GM06990 (cell line): ENCODE measurements around the gene ZNF580.

Source experiments
- DNase-seq: peaks from one replicate; pipeline ENCODE4 v3.0.0-alpha.2; 2011; ENCODE audit not compliant: insufficient read length; ENCODE audit errors: extremely low read depth
- H3K27me3 ChIP-seq: replicated peaks from 2 replicates; pipeline ENCODE4 v1.6.0; 2011; ENCODE audit warnings: low read length; ENCODE audit not compliant: control insufficient read depth, insufficient read depth
- H3K36me3 ChIP-seq: 2 replicates; pipeline ENCODE4 v1.5.1; 2011; ENCODE audit warnings: low read length; ENCODE audit not compliant: control insufficient read depth, insufficient read depth
- H3K4me3 ChIP-seq: replicated peaks from 2 replicates; pipeline ENCODE4 v1.5.1; 2011; ENCODE audit warnings: low read depth, mild to moderate bottlenecking, control low read depth, low read length
- CTCF ChIP-seq: IDR thresholded peaks from 2 replicates; pipeline ENCODE4 v1.5.1; 2011; ENCODE audit warnings: low read length, control low read depth, mild to moderate bottlenecking, inconsistent platforms; ENCODE audit not compliant: insufficient read depth, poor library complexity, severe bottlenecking

ZNF580 gene, protein sequence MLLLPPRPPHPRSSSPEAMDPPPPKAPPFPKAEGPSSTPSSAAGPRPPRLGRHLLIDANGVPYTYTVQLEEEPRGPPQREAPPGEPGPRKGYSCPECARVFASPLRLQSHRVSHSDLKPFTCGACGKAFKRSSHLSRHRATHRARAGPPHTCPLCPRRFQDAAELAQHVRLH

DNA sequence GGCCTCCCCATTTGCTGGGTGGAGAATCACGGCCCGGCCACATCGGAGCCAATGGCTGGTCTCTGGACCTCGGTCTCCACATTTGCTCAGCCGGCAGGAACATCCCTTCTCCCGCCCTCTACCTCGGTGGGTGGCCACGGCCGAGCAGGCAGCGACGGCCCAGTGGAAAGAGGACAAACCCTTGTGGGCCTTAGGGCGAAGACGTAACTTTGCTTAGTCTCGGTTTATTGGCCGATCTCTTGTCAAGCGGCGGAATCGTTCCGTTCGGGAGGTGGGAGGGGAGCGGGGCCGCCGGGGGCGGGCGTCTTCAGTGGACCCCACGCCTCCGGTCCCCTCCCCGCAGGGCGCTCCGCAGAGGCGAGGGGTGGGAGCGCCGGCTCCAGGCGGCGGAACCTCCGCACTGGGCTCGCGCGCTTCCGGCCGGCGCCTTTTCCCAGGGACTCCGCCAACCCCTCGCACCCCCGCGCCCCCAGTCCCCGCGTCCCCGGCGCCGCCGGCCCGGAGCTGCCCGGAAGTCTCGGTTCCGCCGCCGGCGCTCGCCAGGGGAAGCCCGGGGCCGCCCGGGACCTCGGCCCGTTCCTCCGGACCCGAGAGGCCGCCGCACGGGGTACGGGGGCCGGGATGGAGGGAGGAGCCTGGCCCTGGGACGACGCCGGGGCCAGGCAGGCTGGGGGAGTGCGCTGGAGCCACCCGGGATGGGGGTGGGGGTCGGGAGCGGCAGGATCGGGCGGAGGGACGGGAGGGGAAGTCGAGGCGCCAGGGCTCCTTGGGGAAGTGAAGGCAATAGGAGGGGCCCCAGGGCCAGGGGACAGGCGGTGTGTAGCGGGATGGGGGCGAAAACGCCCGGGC is at the start of gene ZNF580:
TSS of gene ZNF580 (plus strand) at position 426 of the 849 bp plus-strand sequence. CDS start 1,507 bp downstream, outside the sequence.
- Histone ChIP-seq H3K27me3 (no peaks in the 10 kb centered on the region), H3K4me3 (peak within 1 kb of the TSS; percentile 90), H3K36me3 (peaks cover 11% of the 10 kb centered on the region)
- no peak for TF ChIP-seq CTCF
- DNase-seq: peak; percentile 86

DNA sequence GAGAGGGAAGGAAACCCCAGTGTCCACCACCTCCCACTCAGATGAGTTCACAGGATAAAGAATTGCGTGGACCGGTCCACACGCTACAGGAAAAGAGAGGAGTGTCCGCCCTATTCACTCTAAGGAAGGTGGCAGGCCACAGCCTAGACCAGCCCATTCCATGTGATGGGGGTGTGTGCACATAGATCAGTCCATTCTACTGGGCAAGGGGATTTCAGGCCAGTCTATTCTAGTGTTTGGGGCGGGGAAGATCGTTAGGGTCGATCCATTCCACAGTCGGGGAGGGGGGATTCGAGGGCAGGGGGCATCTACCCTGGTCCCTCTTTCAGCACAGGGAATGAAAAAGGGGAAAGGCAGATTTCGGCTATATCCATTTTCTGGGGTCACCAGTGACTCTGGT is 49.2 kb upstream of the ZNF580 start:
- no peak for DNase-seq
- peaks cover 11% of the 10 kb centered on the region for H3K36me3 ChIP-seq
- no peak for TF ChIP-seq CTCF
- H3K27me3 ChIP-seq: no peaks in the 10 kb centered on the region
- H3K4me3 ChIP-seq: no peak overlapping the region

DNA sequence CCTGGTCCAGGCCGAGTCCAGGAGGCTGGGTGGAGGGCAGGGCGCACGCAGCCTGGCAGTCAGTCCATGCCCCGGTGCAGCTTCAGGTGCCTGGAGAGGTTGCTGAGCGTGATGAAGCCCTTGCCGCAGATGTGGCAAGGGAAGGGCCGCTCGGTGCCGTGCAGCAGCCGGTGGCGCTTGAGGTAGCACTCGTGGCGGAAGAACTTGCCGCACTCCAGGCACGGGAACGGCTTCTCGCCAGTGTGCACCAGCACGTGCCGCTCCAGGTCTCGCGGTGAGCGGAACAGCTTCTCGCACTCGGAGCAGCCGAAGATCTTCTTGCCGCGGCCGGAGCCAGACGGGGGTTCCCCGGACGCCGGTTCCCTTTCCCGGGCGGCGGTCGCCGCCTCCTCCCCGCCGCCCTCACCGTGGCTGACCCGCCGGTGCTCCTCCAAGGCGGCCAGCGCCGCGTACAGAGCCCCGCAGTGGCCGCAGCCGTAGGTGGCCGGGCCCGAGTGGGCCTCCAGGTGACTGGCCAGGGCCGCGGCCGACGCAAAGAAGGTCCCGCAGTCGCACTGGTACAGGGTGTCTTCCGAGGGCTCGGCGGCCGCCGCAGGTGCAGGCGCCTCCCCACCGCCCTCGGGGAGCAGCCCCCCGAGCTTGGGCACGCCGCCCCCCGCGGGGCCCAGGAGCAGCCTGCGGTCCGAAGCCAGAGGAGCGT is 48.3 kb upstream of the ZNF580 start:
- DNase-seq: no peak
- H3K4me3 ChIP-seq: no peak overlapping the region
- peaks cover 14% of the 10 kb centered on the region for H3K36me3 ChIP-seq
- no peak for TF ChIP-seq CTCF
- H3K27me3 ChIP-seq: no peaks in the 10 kb centered on the region

GRCh38 chr19:55593096-55593772 is 47.6 kb upstream of the ZNF580 start:
- no peak for TF ChIP-seq CTCF

GRCh38 chr19:55594996-55595545 is 45.7 kb upstream of the ZNF580 start:
- no peak for TF ChIP-seq CTCF
- peaks cover 14% of the 10 kb centered on the region for H3K36me3 ChIP-seq
- DNase-seq: no peak
- H3K4me3 ChIP-seq: no peak overlapping the region
- H3K27me3 ChIP-seq: no peaks in the 10 kb centered on the region

More at GRCh38 chr19:55593096-55593772, 47.6 kb upstream of the ZNF580 start:
- Histone ChIP-seq H3K4me3 (no peak overlapping the region), H3K27me3 (no peaks in the 10 kb centered on the region), H3K36me3 (peaks cover 14% of the 10 kb centered on the region)
- no peak for DNase-seq
